Activated T-helper 2 cell treated with anti-CD3 and anti-CD28 coated beads, Interferon-gamma antibody, Interleukin-2, Interleukin-4, amounts not matched to agents 10 μg/mL and 5 μg/mL and 100 μg/mL, durations not matched to agents 14 hours and 24 hours and 36 hours (primary cell): ENCODE results near the gene GRM6. TPM values are rescaled to one million over a fixed set of nuclear protein-coding genes. Genes with fewer than 3 reads are reported as not detected.

Experiments
- DNase-seq: peaks from one replicate; pipeline ENCODE4 v3.0.0; 2021; ENCODE audit warnings: low spot score
- H3K27ac Mint-ChIP-seq: one replicate; pipeline ENCODE4 v1.8.0; 2021; ENCODE audit warnings: mixed read lengths
- H3K27me3 Mint-ChIP-seq: one replicate; pipeline ENCODE4 v1.8.0; 2021; ENCODE audit warnings: low read depth, mixed read lengths
- H3K36me3 Mint-ChIP-seq: one replicate; pipeline ENCODE4 v1.8.0; 2021; ENCODE audit warnings: low read depth, mixed read lengths
- H3K4me1 Mint-ChIP-seq: one replicate; pipeline ENCODE4 v1.8.0; 2021; ENCODE audit warnings: low read depth, mixed read lengths
- H3K4me3 Mint-ChIP-seq: one replicate; pipeline ENCODE4 v1.8.0; 2021; ENCODE audit warnings: low read depth, mild to moderate bottlenecking, moderate library complexity, mixed read lengths
- H3K9me3 Mint-ChIP-seq: one replicate; pipeline ENCODE4 v1.8.0; 2021; ENCODE audit warnings: mixed read lengths
- intact Hi-C: fragments of 100-400 bp; cut with micrococcal nuclease; formaldehyde crosslinking; loops from one replicate; pipeline ENCODE4 v1.15.1; 2023
- total RNA-seq: library from RNA; stranded (reverse); gene quantifications from 2 replicates; pipeline ENCODE4 v1.2.3, GENCODE V29; 2022

GRM6 gene
- not detected in 2 replicates for total RNA-seq

GRCh38 chr5:178994580-178995340 lies at the start of gene GRM6:
TSS of gene GRM6 (minus strand) at chr5:178995320. CDS start at chr5:178994944, 376 bp downstream.
- Mint-ChIP-seq H3K27me3 (peaks cover 19% of the 10 kb centered on the region), H3K4me1 (no peaks in the 10 kb centered on the region), H3K27ac (no peak within 1 kb of the TSS), H3K36me3 (no peaks in the 10 kb centered on the region), H3K9me3 (peaks cover 15% of the 10 kb centered on the region), H3K4me3 (no peak within 1 kb of the TSS)
- no peak for DNase-seq
- intact Hi-C loops = no loop called here

GRCh38 chr5:179044765-179045164 lies 49.6 kb upstream of the GRM6 start:
- no peak for DNase-seq
- no peaks in the 10 kb centered on the region for H3K27me3 Mint-ChIP-seq
- H3K4me1 Mint-ChIP-seq = no peaks in the 10 kb centered on the region
- no peak overlapping the region for H3K4me3 Mint-ChIP-seq
- H3K9me3 Mint-ChIP-seq = peaks cover 64% of the 10 kb centered on the region
- intact Hi-C loops = no loop called here
- no peak overlapping the region for H3K27ac Mint-ChIP-seq
- no peaks in the 10 kb centered on the region for H3K36me3 Mint-ChIP-seq

GRCh38 chr5:179033004-179033580 lies 38.0 kb upstream of the GRM6 start:
- intact Hi-C loops = no loop called here
- Mint-ChIP-seq H3K9me3 (peaks cover 93% of the 10 kb centered on the region), H3K4me1 (no peaks in the 10 kb centered on the region), H3K4me3 (no peak overlapping the region), H3K36me3 (peaks cover 63% of the 10 kb centered on the region), H3K27me3 (no peaks in the 10 kb centered on the region), H3K27ac (no peak overlapping the region)
- DNase-seq = no peak

- H3K27me3 Mint-ChIP-seq = peaks cover 3% of the 10 kb centered on the region
- peaks cover 43% of the 10 kb centered on the region for H3K36me3 Mint-ChIP-seq
- peaks cover 39% of the 10 kb centered on the region for H3K9me3 Mint-ChIP-seq
- H3K4me1 Mint-ChIP-seq = peaks cover 5% of the 10 kb centered on the region
- H3K27ac Mint-ChIP-seq = peak within 1 kb of the TSS; percentile 74
- peak; percentile 90 for DNase-seq
- peak within 1 kb of the TSS; percentile 91 for H3K4me3 Mint-ChIP-seq
- intact Hi-C loops = loop anchor here (1.0 to 2.0 kb wide), 4 partner anchors 37 to 397 kb away; partner anchors contain the start of genes ZNF354A, ZNF354B and ZNF354C
Observed at GRCh38 chr5:179023528-179024189, 28.5 kb upstream of the GRM6 start, which contains the start of gene ZNF879. TSS of gene ZNF879 (plus strand) at chr5:179023804. CDS start at chr5:179025005, 1,201 bp downstream.

GRCh38 chr5:179008667-179009066 lies 13.5 kb upstream of the GRM6 start:
- Mint-ChIP-seq H3K36me3 (no peaks in the 10 kb centered on the region), H3K4me1 (no peaks in the 10 kb centered on the region), H3K27me3 (no peaks in the 10 kb centered on the region), H3K4me3 (no peak overlapping the region), H3K27ac (no peak overlapping the region), H3K9me3 (peaks cover 47% of the 10 kb centered on the region)
- DNase-seq = no peak
- intact Hi-C loops = no loop called here

- Mint-ChIP-seq H3K9me3 (peaks cover 53% of the 10 kb centered on the region), H3K27me3 (no peaks in the 10 kb centered on the region), H3K4me3 (no peak overlapping the region), H3K27ac (no peak overlapping the region), H3K36me3 (no peaks in the 10 kb centered on the region), H3K4me1 (no peaks in the 10 kb centered on the region)
- DNase-seq = no peak
- intact Hi-C loops = no loop called here
Observed at GRCh38 chr5:179006564-179006963, 11.4 kb upstream of the GRM6 start.

- intact Hi-C loops = no loop called here
- no peak for DNase-seq
- H3K4me3 Mint-ChIP-seq = no peak overlapping the region
- no peak overlapping the region for H3K27ac Mint-ChIP-seq
- no peaks in the 10 kb centered on the region for H3K36me3 Mint-ChIP-seq
- peaks cover 9% of the 10 kb centered on the region for H3K27me3 Mint-ChIP-seq
- peaks cover 33% of the 10 kb centered on the region for H3K9me3 Mint-ChIP-seq
- H3K4me1 Mint-ChIP-seq = no peaks in the 10 kb centered on the region
Observed at GRCh38 chr5:178998441-178998840, 3.3 kb upstream of the GRM6 start.

GRCh38 chr5:178997191-178997590 lies 2.1 kb upstream of the GRM6 start:
- H3K4me3 Mint-ChIP-seq = no peak overlapping the region
- intact Hi-C loops = no loop called here
- peaks cover 19% of the 10 kb centered on the region for H3K27me3 Mint-ChIP-seq
- DNase-seq = no peak
- H3K27ac Mint-ChIP-seq = no peak overlapping the region
- no peaks in the 10 kb centered on the region for H3K36me3 Mint-ChIP-seq
- peaks cover 22% of the 10 kb centered on the region for H3K9me3 Mint-ChIP-seq
- H3K4me1 Mint-ChIP-seq = no peaks in the 10 kb centered on the region

- no peak for DNase-seq
- no peaks in the 10 kb centered on the region for H3K4me1 Mint-ChIP-seq
- H3K4me3 Mint-ChIP-seq = no peak overlapping the region
- no peak overlapping the region for H3K27ac Mint-ChIP-seq
- intact Hi-C loops = no loop called here
- H3K27me3 Mint-ChIP-seq = peaks cover 19% of the 10 kb centered on the region
- H3K36me3 Mint-ChIP-seq = no peaks in the 10 kb centered on the region
- H3K9me3 Mint-ChIP-seq = peaks cover 16% of the 10 kb centered on the region
Observed at GRCh38 chr5:178996156-178996555, 1.0 kb upstream of the GRM6 start.

GRCh38 chr5:178995341-178995690 lies 196 bp upstream of the GRM6 start:
- intact Hi-C loops = no loop called here
- no peak overlapping the region for H3K4me3 Mint-ChIP-seq
- H3K4me1 Mint-ChIP-seq = no peaks in the 10 kb centered on the region
- no peaks in the 10 kb centered on the region for H3K36me3 Mint-ChIP-seq
- no peak overlapping the region for H3K27ac Mint-ChIP-seq
- peaks cover 11% of the 10 kb centered on the region for H3K9me3 Mint-ChIP-seq
- no peak for DNase-seq
- peaks cover 19% of the 10 kb centered on the region for H3K27me3 Mint-ChIP-seq

- Mint-ChIP-seq H3K4me1 (no peaks in the 10 kb centered on the region), H3K9me3 (peaks cover 22% of the 10 kb centered on the region), H3K27ac (no peak overlapping the region), H3K27me3 (peaks cover 19% of the 10 kb centered on the region), H3K4me3 (no peak overlapping the region), H3K36me3 (no peaks in the 10 kb centered on the region)
- intact Hi-C loops = no loop called here
- no peak for DNase-seq
Observed at GRCh38 chr5:178993955-178994579, 1.1 kb downstream of the GRM6 start.

- Mint-ChIP-seq H3K27me3 (peaks cover 19% of the 10 kb centered on the region), H3K4me1 (no peaks in the 10 kb centered on the region), H3K27ac (no peak overlapping the region), H3K9me3 (peaks cover 21% of the 10 kb centered on the region), H3K36me3 (no peaks in the 10 kb centered on the region), H3K4me3 (no peak overlapping the region)
- intact Hi-C loops = no loop called here
- no peak for DNase-seq
Observed at GRCh38 chr5:178993236-178993765, 1.8 kb downstream of the GRM6 start.
